GM12801 (cell line): Measurements from ENCODE around the gene MRPS24.

Experiments used
- CTCF ChIP-seq: IDR thresholded peaks from one replicate; pipeline ENCODE4 v1.5.1; 2011; ENCODE audit warnings: control low read depth; ENCODE audit not compliant: insufficient read length; ENCODE audit errors: extremely low read depth

MRPS24 gene

GRCh38 chr7:43884617-43885016 is 15.3 kb upstream of the MRPS24 start:
- TF ChIP-seq CTCF = no peak

DNA sequence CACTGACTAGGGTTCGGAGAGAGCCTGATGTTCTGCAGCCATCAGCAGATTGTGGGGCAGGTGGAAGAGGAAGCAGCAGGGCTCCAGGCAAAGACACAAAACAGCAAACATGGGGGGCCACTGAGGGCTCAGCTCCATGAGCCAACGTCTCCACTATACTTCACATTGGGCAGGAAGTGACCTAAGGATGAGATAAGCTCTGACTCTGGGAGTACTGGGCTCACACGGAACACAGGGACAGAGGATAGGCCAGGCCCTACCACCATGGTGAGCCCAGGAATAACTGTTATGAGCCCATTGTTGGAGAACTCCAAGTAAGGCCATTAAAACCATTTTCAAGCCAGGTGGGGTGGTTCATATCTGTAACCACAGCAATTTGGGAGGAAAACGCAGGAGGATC is 14.9 kb upstream of the MRPS24 start:
- no peak for TF ChIP-seq CTCF

DNA sequence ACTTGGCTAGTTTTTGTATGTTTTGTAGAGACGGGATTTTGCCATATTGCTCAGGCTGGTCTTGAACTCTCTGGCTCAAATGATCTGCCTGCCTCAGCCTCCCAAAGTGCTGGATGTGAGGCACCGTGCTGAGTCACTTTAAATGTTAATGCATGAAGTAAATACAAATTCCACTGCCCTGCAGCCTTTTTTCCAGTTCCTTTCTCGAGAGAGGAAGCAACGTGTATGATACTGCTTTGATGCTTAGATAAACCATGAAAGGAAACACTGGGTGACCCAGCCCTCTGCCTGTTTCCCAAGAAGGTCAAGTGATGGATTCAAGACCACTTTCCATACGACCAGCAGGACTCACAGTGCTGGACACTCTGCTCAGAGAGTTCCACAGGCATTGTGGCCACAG is 11.3 kb upstream of the MRPS24 start:
- TF ChIP-seq CTCF = no peak

GRCh38 chr7:43879477-43879876 is 10.2 kb upstream of the MRPS24 start:
- TF ChIP-seq CTCF = no peak

DNA sequence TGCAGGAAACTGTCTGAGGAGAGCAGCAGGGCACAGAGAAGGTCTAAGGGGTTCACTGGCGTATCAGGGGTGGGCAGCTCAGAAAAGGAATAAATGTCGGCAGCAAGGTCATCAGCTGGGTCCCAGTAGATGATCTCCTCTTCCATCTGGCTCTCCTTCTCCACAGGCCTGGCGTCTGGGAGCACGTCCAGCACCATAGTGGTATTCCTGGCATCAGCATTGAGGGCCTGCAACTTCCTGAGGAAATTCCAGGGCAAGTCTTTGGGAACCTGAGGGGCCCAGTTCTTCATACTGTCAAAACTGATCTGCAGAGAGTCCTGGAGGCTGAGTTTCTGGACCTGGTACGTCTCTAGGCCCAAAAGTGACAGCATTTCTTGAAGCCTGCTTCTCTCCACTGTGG is 9.6 kb upstream of the MRPS24 start:
- no peak for TF ChIP-seq CTCF

DNA sequence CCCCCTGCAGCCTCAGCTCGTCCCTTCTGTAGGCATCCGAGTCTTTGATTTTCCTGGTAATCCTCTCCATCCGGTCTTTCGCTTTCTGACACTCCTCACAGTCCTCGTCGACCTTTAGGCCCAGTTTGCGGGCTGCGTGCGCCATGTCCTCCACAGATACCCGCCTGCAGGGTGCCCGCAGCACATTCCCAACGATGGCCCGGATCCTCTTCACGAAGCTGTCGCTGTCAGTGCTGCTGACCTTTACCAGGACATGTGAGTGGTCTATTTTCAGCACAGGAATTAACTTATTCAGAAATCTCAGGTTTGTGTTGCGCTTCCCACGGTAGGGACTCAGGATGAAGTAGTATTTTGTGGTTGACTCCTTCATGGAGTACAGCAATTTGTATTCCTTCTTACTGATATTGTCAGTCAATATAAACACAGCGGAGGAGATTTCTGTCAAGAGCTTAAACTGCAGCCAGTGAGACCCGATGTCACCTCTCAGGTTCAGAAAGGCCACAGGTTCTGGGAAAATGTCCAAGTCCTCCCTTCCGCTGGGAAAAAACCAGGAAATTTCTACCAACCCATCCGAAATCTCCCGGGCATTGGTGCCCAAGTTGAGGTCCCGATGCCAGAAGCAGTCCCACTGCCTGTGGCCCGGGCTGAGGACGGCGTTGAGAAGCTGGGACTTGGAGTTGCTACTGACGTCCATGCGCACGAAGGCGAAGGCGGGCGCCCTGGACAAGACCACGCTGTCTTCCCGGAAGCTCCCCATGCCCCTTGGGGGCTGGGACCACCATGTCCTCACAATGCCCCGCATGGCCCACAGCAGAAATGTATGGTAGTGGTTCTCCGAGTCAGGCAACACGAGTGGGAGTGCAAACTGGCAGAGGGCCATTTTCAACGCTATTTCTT is 8.9 kb upstream of the MRPS24 start:
- TF ChIP-seq CTCF = no peak

GRCh38 chr7:43876976-43877745 is 7.8 kb upstream of the MRPS24 start:
- no peak for TF ChIP-seq CTCF
